Activated CD4-positive, alpha-beta T cell treated with anti-CD3 and anti-CD28 coated beads for 48 hours (primary cell): ENCODE data around the gene TOMM20.
"Not testable (repeated sequence)": the region's sequence is repeated elsewhere in the genome, so short reads cannot be mapped to it uniquely, and the experiment has no call there.

Source experiments
- DNase-seq: peaks from one replicate; pipeline ENCODE4 v3.0.0-alpha.2; 2020

TOMM20 gene

GRCh38 chr1:235128456-235129328, at the start of gene TOMM20:
TSS of gene TOMM20 (minus strand) at chr1:235128837. CDS start at chr1:235128715, 122 bp downstream.
- DNase-seq: peak; percentile 96

- no peak for DNase-seq
These were observed 47.8 kb upstream of the TOMM20 start for GRCh38 chr1:235176486-235176885.

- no peak for DNase-seq
These were observed 41.3 kb upstream of the TOMM20 start for GRCh38 chr1:235169986-235170385.

GRCh38 chr1:235168375-235168774, 39.7 kb upstream of the TOMM20 start:
- no peak for DNase-seq

GRCh38 chr1:235161685-235162327, 33.2 kb upstream of the TOMM20 start:
- DNase-seq: no peak

- peak; percentile 95 for DNase-seq
These were observed 32.5 kb upstream of the TOMM20 start, which contains the start of gene RBM34 for GRCh38 chr1:235160957-235161684. TSS of gene RBM34 (minus strand) at chr1:235161250. CDS start at chr1:235161226, 24 bp downstream.

- no peak for DNase-seq
These were observed 31.8 kb upstream of the TOMM20 start for GRCh38 chr1:235160383-235160956.

- DNase-seq: not testable (repeated sequence)
These were observed 31.3 kb upstream of the TOMM20 start for GRCh38 chr1:235159930-235160329.

GRCh38 chr1:235159284-235159683, 30.6 kb upstream of the TOMM20 start:
- DNase-seq: not testable (repeated sequence)

GRCh38 chr1:235158680-235159079, 30.0 kb upstream of the TOMM20 start:
- no peak for DNase-seq

GRCh38 chr1:235157150-235157549, 28.5 kb upstream of the TOMM20 start:
- no peak for DNase-seq

- DNase-seq: no peak
These were observed 28.1 kb upstream of the TOMM20 start for GRCh38 chr1:235156740-235157139.

GRCh38 chr1:235156265-235156664, 27.6 kb upstream of the TOMM20 start:
- DNase-seq: no peak

GRCh38 chr1:235152235-235152634, 23.6 kb upstream of the TOMM20 start:
- no peak for DNase-seq

- no peak for DNase-seq
These were observed 22.4 kb upstream of the TOMM20 start for GRCh38 chr1:235151033-235151432.

- no peak for DNase-seq
These were observed 21.2 kb upstream of the TOMM20 start for GRCh38 chr1:235149824-235150223.

GRCh38 chr1:235147269-235147668, 18.6 kb upstream of the TOMM20 start:
- no peak for DNase-seq

- DNase-seq: no peak
These were observed 17.0 kb upstream of the TOMM20 start for GRCh38 chr1:235145639-235146038.

- DNase-seq: no peak
These were observed 14.4 kb upstream of the TOMM20 start for GRCh38 chr1:235142991-235143390.

- DNase-seq: no peak
These were observed 10.7 kb upstream of the TOMM20 start for GRCh38 chr1:235139315-235139714.

GRCh38 chr1:235138821-235139220, 10.2 kb upstream of the TOMM20 start:
- DNase-seq: peak; percentile 54

GRCh38 chr1:235136111-235136510, 7.5 kb upstream of the TOMM20 start:
- DNase-seq: no peak

GRCh38 chr1:235134171-235134570, 5.5 kb upstream of the TOMM20 start:
- no peak for DNase-seq
